ENCODE measurements around the gene CFAP58.
"Not testable (repeated sequence)": the region's sequence is repeated elsewhere in the genome, so short reads cannot be mapped to it uniquely, and the experiment has no call there.

The CFAP58 gene

DNA sequence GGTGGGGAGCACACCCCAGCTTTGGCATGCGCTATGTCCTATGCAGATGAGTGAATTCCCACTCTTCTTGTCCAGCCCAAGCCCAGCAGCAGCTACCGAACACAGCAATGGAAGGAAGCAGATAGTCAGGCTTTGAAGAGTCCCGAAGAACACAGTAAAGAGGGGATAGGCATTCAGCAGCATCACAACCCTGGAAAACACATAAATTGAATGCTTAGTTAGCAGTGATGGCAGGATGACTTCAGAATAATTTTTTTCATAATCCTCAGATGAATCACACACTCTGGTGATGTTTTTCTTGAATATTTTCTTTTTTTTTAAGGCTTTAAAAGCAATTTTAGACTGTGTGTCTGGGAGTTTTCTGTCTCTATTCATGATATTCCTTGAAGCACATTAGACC lies 95.8 kb downstream of the CFAP58 start:
- TF ChIP-seq, protein P1, sequence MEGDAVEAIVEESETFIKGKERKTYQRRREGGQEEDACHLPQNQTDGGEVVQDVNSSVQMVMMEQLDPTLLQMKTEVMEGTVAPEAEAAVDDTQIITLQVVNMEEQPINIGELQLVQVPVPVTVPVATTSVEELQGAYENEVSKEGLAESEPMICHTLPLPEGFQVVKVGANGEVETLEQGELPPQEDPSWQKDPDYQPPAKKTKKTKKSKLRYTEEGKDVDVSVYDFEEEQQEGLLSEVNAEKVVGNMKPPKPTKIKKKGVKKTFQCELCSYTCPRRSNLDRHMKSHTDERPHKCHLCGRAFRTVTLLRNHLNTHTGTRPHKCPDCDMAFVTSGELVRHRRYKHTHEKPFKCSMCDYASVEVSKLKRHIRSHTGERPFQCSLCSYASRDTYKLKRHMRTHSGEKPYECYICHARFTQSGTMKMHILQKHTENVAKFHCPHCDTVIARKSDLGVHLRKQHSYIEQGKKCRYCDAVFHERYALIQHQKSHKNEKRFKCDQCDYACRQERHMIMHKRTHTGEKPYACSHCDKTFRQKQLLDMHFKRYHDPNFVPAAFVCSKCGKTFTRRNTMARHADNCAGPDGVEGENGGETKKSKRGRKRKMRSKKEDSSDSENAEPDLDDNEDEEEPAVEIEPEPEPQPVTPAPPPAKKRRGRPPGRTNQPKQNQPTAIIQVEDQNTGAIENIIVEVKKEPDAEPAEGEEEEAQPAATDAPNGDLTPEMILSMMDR (IDR thresholded peaks at IDR 0.05), result no peak
- TF ChIP-seq ZFX (IDR thresholded peaks at IDR 0.05; ENCODE audit: borderline replicate concordance), result no peak
- no peak overlapping the region for H3K27ac ChIP-seq

DNA sequence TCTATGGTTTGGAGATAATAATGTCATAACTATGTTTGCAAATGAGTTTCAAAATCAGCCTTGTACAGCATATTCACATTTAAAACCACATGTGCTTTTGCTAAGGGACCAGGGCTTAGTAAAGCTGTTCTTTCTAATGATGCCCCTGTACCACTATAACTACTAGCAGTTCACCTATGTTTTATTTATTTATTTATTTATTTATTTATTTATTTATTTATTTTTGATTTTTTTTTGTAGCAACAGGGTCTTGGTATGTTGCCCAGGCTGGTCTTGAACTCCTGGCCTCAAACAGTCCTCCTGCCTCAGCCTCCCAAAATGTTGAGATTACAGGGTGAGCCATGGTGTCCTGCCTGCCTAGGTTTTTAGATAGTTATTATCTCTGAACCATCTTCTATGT lies 96.9 kb downstream of the CFAP58 start:
- TF ChIP-seq, protein P1 (IDR thresholded peaks at IDR 0.05), result no peak
- TF ChIP-seq ZFX (IDR thresholded peaks at IDR 0.05; ENCODE audit: borderline replicate concordance), result no peak
- no peak overlapping the region for H3K27ac ChIP-seq

DNA sequence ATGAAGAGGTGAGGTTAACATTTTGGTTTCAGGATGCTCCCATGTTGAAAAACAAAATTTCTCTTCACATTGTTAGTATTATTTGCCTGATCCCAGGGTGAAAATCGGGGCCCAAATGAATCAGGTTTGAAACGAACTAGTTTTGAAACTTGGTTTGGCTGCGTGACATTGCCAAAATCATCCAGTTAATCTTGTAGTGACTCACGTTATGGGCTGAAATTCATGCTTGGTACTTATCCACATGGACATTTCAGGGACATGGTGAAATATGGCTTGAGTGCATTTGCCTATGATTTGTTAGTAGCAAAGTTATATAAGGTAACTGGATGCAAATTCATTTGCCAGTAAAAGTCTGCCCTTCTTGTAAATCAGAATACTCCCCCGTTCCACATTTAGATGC lies 97.3 kb downstream of the CFAP58 start:
- TF ChIP-seq ZFX (IDR thresholded peaks at IDR 0.05; ENCODE audit: borderline replicate concordance), result no peak
- TF ChIP-seq, protein P1 (IDR thresholded peaks at IDR 0.05), result no peak

DNA sequence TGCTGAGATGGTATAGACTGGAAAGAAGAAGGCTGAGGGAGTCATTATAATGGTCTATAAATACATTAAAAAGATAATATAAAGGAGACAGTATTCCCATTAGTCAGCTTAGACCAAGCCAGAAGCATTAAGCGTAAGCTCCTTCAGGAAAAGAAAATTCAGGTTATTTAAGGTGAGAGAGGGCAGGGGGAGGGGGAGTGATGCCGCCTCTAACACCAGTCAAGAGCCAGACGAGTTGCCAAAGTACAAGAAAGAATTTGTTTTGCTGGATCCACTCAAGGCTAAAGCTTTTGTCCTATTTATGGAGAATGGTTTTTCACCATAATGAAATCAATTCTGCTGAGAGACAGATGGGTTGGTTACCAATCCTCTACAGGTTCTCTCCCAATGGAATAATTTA lies 99.3 kb downstream of the CFAP58 start:
- no peak for TF ChIP-seq ZFX (IDR thresholded peaks at IDR 0.05; ENCODE audit: borderline replicate concordance)
- TF ChIP-seq, protein P1 (IDR thresholded peaks at IDR 0.05), result no peak
- no peak overlapping the region for H3K27ac ChIP-seq

More for the DNA sequence above, 97.3 kb downstream of the CFAP58 start:
- H3K27ac ChIP-seq, result no peak overlapping the region

DNA sequence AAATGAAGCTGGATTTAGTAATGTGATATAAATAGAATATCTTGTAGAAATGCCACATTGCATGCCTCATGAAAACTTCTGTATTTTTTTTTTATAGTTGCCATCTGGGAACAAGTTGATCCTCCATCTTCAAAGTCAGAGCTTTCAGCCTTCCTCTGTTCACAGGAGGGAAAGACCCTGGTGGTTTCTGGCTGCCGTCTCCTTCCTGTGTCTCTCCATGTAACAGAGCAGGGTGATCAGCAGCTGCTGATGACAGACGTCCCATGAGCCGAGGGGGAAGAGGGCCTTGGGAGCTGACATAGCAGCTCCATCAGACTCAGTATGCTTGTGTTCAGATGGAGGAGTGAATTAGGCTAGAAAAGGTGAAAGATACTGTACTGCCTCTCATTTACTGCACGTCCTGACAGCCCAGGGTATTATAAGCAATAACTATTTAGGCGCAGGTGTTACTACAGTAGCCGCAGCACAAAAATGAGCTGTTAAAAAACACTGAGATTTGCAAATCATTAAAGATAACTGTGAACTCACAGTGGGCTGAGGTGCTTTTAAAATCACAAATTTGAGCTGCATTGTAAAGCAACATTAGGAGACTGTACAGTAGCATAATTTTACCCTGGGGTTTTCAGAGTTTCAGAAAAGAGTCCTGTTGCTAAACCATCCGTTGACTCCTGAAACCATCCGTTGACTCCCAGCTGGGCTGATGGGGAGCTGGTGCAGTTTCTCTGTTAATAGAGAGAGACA lies 103.3 kb downstream of the CFAP58 start:
- no peak for TF ChIP-seq ZFX (IDR thresholded peaks at IDR 0.05; ENCODE audit: borderline replicate concordance)
- TF ChIP-seq, protein P1 (IDR thresholded peaks at IDR 0.05), result no peak

DNA sequence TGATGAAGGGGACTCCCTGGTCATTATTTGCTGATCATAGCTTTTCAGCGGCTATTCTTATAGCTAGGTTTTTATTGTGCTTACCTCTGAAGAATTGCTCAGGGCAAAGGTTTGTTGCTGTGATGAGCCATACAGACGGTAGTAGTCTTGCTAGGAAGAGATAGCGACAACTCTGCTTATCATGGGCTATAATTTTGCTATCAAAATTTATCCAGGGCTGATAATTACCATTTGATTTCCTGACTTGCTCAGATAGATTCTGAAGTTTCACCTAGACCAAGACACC lies 103.9 kb downstream of the CFAP58 start:
- TF ChIP-seq, protein P1 (IDR thresholded peaks at IDR 0.05), result no peak
- TF ChIP-seq ZFX (IDR thresholded peaks at IDR 0.05; ENCODE audit: borderline replicate concordance), result no peak
- no peak overlapping the region for H3K27ac ChIP-seq

More for the DNA sequence above, 103.3 kb downstream of the CFAP58 start:
- no peak overlapping the region for H3K27ac ChIP-seq

DNA sequence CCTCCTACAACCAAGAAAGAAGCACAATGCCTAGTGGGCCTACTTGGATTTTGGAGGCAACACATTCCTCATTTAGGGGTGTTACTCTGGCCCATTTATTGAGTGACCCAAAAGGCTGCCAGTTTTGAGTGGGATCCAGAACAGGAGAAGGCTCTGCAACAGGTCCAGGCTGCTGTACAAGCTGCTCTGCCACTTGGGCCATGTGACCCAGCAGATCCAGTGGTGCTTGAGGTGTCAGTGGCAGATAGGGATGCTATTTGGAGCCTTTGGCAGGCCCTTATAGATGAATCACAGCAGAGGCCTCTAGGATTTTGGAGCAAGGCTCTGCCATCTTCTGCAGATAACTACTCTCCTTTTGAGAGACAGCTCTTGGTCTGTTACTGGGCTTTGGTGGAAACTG lies 111.9 kb downstream of the CFAP58 start:
- H3K27ac ChIP-seq, result not testable (repeated sequence)

DNA sequence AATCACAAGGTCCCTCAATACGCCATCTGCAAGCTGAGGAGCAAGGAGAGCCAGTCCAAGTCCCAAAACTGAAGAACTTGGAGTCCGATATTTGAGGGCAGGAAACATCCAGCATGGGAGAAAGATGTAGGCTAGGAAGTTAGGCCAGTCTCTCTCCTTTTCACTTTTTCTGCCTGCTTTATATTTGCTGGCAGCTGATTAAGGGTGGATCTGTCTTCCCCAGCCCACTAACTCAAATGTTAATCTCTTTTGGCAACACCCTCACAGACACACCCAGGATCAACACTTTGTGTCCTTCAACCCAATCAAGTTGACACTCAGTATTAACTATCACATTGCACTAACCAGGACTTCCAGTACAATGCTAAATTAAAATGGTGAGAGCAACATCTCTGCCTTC lies 115.2 kb downstream of the CFAP58 start:
- H3K27ac ChIP-seq, result not testable (repeated sequence)
